H7 (cell line): ENCODE results near the gene TMEM72. TPM values are rescaled to one million over a fixed set of nuclear protein-coding genes. Genes with fewer than 3 reads are reported as not detected.
A peak's percentile ranks its signal among the peaks of the same experiment; 100 is the strongest.

Source experiments
- DNase-seq: peaks from one replicate; pipeline ENCODE4 v3.0.0; 2012
- H3K27me3 ChIP-seq: 2 replicates; pipeline ENCODE4 v1.6.0; 2011; ENCODE audit warnings: mild to moderate bottlenecking, low read length; ENCODE audit not compliant: control insufficient read depth, insufficient read depth
- H3K36me3 ChIP-seq: replicated peaks from 2 replicates; pipeline ENCODE4 v1.5.1; 2011; ENCODE audit warnings: low read length; ENCODE audit not compliant: control insufficient read depth, insufficient read depth
- H3K4me3 ChIP-seq: 2 replicates; pipeline ENCODE4 v1.5.1; 2011; ENCODE audit warnings: low read depth, mild to moderate bottlenecking, control low read depth, low read length, moderate library complexity; ENCODE audit not compliant: insufficient read depth
- total RNA-seq: library from RNA; depleted of rRNA; stranded (reverse); fragments of >200 nt; shearing (Covaris generic); gene quantifications from 2 replicates; pipeline ENCODE4 v1.2.3, GENCODE V29; 2014

Gene TMEM72
- total RNA-seq, 1 experiment from 2014 or later = not detected

GRCh38 chr10:44975431-44976331 lies 64.5 kb downstream of the TMEM72 start:
- Histone ChIP-seq H3K36me3 (peaks cover 2% of the 10 kb centered on the region), H3K27me3 (no peaks in the 10 kb centered on the region; the same call in 1 of the 2 replicates), H3K4me3 (peak overlapping the region; percentile 51)
- peak; percentile 84 for DNase-seq

- H3K27me3 ChIP-seq = no peaks in the 10 kb centered on the region; the same call in 1 of the 2 replicates
- no peak for DNase-seq
- peaks cover 1% of the 10 kb centered on the region for H3K36me3 ChIP-seq
- H3K4me3 ChIP-seq = no peak overlapping the region
Observed at GRCh38 chr10:44976352-44977198, 65.4 kb downstream of the TMEM72 start.

DNA sequence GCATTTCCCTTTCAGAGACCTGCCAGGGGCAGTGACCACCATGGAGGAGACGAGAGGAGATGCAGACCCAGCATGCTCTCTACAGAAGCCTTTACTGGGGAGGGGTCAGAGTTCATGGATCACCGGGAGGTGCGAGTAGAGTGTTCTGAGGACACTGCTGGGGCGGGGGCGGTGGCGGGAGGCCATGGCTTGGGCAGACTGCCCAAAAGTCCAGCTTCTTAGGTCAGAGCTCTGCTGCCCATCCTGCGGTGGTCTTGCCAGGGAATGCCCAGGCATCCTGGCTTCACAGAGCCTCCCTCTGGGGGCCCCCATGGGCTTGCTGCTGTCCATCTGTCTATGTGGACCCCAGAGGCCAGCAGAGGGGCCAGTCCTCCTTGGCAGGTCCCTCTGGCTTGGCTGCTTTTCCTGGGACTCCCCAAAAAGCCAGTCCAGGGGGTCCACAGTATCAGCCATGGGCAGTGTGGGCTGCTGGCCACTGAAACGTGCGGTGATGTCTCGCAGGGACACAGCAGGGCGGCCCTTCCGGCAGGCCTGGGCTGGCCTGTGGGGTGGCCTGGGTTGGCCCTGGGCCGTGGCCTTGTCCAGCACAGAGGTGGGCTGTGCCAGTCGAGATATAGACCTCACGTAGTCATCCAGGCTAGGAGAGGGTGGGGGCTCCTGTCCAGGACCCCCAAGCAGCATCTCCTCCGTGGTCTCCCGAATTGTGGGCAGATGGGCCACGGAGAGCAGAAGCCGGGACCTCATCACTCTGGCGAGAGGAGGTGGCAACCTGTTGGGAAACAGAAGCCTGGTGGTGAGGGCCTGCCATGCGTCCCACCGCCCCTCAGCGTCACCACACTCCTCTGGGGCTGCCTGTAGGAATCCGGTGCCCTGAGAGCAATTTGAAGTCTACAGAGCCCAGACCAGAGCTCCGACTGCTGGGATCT lies 66.4 kb downstream of the TMEM72 start:
- Histone ChIP-seq H3K36me3 (no peaks in the 10 kb centered on the region; the same call in 1 of the 2 replicates), H3K27me3 (no peaks in the 10 kb centered on the region; the same call in 1 of the 2 replicates), H3K4me3 (no peak overlapping the region)
- no peak for DNase-seq

- DNase-seq = no peak
- H3K27me3 ChIP-seq = no peaks in the 10 kb centered on the region; the same call in 1 of the 2 replicates
- no peaks in the 10 kb centered on the region; the same call in 1 of the 2 replicates for H3K36me3 ChIP-seq
- no peak overlapping the region for H3K4me3 ChIP-seq
Observed at GRCh38 chr10:44978213-44978569, 67.1 kb downstream of the TMEM72 start.

GRCh38 chr10:44978570-44979280 lies 67.6 kb downstream of the TMEM72 start, which contains the start of gene DEPP1:
TSS of gene DEPP1 (minus strand) at chr10:44978809. CDS start at chr10:44978030, 779 bp downstream.
- Histone ChIP-seq H3K4me3 (no peak within 1 kb of the TSS), H3K27me3 (no peaks in the 10 kb centered on the region; the same call in 1 of the 2 replicates), H3K36me3 (no peaks in the 10 kb centered on the region; the same call in 1 of the 2 replicates)
- peak; percentile 88 for DNase-seq

DNA sequence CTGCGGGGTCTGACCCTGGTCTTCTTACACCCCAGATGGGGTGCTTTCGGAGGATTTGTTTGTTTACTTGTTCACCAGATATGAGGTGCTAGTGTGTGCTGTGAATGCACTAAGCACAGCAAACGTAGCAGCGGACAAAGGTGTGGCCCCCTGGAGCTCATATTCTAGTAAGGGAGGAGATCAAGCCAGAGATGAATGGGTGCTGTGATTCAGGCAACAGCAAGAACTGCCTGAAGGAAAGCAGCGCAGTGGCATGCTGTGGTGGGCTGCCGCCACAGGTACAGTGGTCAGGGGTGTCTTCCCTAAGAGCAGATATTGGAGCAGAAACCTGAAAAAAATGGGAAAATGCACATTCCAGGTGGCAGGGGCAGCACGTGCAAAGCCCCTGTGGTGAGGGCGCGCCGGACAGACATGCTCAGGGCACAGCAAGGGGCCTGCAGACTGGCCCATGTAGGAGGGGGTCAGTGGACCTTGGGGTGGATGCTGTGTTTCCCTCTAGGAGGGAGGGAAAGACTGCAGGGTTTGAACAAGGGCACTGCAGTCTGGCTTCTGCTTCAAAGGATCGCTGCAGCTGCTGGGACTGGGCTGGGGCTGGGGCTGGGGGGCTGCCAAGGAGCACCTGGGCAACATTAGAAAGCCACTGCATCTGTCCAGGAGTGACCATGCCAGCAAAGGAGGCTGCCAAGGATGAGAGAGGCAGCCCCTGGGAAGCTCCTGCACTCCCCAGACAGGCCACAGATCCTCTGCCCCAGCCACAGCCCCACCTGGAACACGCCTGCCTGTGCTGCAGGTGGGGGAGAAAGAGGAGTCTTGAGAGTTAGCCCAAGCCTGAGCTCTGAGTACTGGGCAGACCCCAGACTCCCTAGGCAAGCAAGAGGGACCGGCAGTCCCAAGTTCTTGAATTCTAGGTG lies 68.4 kb downstream of the TMEM72 start:
- Histone ChIP-seq H3K4me3 (no peak overlapping the region), H3K36me3 (no peaks in the 10 kb centered on the region; the same call in none of the 2 replicates), H3K27me3 (no peaks in the 10 kb centered on the region; the same call in 1 of the 2 replicates)
- no peak for DNase-seq

DNA sequence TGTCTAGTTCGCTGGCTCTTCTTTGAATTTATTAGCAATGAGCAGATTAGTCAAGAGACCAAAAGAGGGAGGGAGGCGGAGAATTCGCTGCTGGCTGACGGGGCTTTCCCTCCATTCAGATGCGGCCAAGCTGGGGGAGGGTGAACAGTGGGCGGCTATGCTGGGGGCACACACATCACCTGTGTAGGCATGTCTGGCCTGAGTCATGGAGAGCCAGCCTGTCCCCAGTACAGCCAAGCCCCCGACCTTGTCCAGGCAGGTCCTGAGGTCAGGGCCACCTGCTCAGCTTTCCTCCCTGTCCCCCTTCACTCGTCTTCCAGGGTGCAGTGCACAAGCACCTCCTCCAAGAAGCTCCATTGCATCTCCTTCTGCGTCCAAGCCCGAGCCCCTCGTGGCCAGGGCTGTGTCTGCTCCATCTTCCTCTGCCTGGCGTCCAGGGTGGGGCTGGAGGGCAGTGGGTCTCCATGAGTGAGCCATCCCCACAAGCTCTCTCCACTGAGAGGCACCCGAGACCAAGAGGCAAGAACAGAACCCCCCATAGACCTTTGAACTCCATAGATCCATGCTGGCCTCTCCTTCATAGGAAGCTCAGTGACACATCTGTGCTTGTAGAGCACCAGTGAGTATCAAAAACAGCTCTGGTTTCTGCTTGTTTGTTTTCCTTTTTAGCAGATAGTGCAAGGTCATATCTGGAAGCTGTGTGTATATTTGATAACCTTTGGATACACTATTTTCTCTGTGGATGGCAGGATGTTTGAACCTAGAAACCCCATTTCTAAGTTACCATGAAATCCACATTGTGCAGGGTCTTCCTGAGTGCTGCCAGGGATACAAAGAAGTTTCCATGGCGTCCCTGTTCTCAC lies 69.4 kb downstream of the TMEM72 start:
- no peaks in the 10 kb centered on the region; the same call in none of the 2 replicates for H3K36me3 ChIP-seq
- H3K27me3 ChIP-seq = no peaks in the 10 kb centered on the region; the same call in 1 of the 2 replicates
- peak; percentile 65 for DNase-seq
- H3K4me3 ChIP-seq = no peak overlapping the region

DNA sequence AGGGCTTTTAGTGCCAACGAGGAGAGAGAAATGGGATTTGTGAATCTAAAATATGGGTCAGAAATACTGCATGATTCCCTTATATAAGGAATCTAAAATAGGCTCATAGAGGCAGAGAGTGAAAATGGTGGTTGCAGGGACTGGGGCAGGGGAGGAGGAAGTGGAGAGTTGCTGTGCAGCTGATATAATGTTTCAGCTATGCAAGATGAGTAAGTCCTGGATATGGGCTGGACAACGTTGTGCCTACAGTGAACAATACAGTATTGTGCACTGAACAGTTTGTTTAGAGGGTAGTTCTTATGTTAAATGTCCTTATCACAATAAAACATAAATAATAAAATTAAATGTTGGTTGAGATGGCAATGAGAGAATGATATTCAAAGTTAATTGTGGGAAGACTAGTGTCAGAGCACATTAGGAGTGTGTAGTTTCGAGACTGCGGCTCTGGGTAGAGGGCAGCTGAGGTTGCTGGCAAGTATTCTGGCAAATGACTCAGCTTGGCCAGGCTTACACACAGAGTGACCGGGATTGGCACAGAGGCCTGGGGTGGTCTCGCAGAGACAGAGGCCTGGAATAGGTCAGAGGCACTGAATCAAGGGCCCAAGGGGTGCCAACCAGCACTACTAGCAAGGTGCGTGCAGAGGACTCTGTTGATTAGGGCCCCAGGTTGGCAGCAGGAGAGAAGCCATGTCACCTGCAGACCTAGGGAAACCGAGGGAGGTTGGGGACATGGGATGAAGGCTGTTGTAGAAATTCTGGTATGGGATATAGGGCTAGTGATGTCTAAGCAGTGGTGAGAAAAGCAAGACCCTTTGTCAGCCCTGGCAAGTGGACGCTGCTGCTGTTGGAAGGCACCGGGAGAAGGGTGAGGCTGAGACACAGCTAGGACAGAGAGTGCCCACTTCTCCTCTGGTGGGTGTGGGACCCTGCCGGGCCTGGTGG lies 70.3 kb downstream of the TMEM72 start:
- H3K27me3 ChIP-seq = no peaks in the 10 kb centered on the region; the same call in 1 of the 2 replicates
- no peak overlapping the region for H3K4me3 ChIP-seq
- DNase-seq = no peak
- H3K36me3 ChIP-seq = no peaks in the 10 kb centered on the region; the same call in none of the 2 replicates

GRCh38 chr10:44982114-44982460 lies 71.0 kb downstream of the TMEM72 start:
- no peak for DNase-seq

DNA sequence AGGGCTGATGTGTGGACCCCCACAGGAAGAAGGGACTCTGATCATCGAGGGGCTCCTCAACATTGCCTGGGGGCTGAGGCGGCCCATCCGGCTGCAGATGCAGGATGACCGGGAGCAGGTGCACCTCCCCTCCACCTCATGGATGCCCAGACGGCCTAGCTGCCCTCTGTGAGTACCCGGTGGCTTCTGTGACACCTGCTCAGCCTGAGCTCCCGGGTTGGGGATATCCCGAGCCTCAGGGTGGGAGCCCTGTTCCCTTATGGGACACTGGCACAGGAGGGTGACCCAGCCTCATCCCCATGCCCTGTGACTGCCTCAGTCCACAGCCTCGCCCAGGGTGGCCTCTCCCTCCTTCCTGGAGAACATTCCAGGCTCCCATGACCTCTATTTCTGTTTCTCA lies 71.4 kb downstream of the TMEM72 start:
- DNase-seq = no peak
- H3K4me3 ChIP-seq = no peak overlapping the region
- H3K36me3 ChIP-seq = no peaks in the 10 kb centered on the region; the same call in none of the 2 replicates
- no peaks in the 10 kb centered on the region; the same call in 1 of the 2 replicates for H3K27me3 ChIP-seq

More at GRCh38 chr10:44982114-44982460, 71.0 kb downstream of the TMEM72 start:
- no peaks in the 10 kb centered on the region; the same call in none of the 2 replicates for H3K36me3 ChIP-seq
- no peak overlapping the region for H3K4me3 ChIP-seq
- no peaks in the 10 kb centered on the region; the same call in 1 of the 2 replicates for H3K27me3 ChIP-seq
